T-cell (primary cell): Measurements from ENCODE around the gene PCID2. TPM values are rescaled to one million over a fixed set of nuclear protein-coding genes. Genes with fewer than 3 reads are reported as not detected.

Experiments used
- ATAC-seq, 4 experiments: fragments of 200-7000 bp in 3 of 4; fragments of 150-1000 bp in 1 of 4; cut with Tn5 transposase; replicated peaks in 1 of 4; 1 replicate in 3 of 4; 2 replicates in 1 of 4; pipeline ENCODE4 v1.10.0; 2021; ENCODE audit warnings: moderate library complexity in 3 of 4, mild to moderate bottlenecking in 2 of 4, moderate number of reproducible peaks in 1 of 4
- CTCF ChIA-PET, 2 donors: fragments of 300-600 bp; sonication (Branson Sonifier 250); formaldehyde crosslinking; loops; one replicate each; lab custom pipeline; 2022; ENCODE audit warnings: antibody characterized with exemption in 2 of 2; lab: Charles Lee
- POLR2A ChIA-PET, 2 donors: fragments of 300-600 bp; sonication (Branson Sonifier 250); formaldehyde crosslinking; loops; one replicate each; lab custom pipeline; 2022; ENCODE audit warnings: antibody characterized with exemption in 2 of 2; lab: Charles Lee
- DNase-seq, 35 experiments: peaks; one replicate each; pipeline versions ENCODE4 v3.0.0 to v3.0.0-alpha.2; 2013 to 2023
- H3K27ac ChIP-seq: one replicate; pipeline ENCODE4 v1.5.1; 2013; ENCODE audit warnings: low read length
- H3K27me3 ChIP-seq, 2 experiments: replicated peaks in 1 of 2; 1 replicate in 1 of 2; 2 replicates in 1 of 2; pipeline versions ENCODE4 v1.6.1 to v1.7.0; 2013; ENCODE audit warnings: low read length in 1 of 2, mixed read lengths in 1 of 2; ENCODE audit not compliant: control insufficient read depth in 2 of 2, insufficient read depth in 2 of 2; ENCODE audit errors: extremely low read depth in 1 of 2
- H3K36me3 ChIP-seq, 2 donors: 1 replicate in 1 of 2; 2 replicates in 1 of 2; pipeline versions ENCODE4 v1.6.1 to v1.7.0; 2013; ENCODE audit warnings: low read length in 1 of 2; ENCODE audit not compliant: control insufficient read depth in 2 of 2, insufficient read depth in 1 of 2; ENCODE audit errors: extremely low read depth in 1 of 2
- H3K4me1 ChIP-seq, 2 experiments: 1 replicate in 1 of 2; 2 replicates in 1 of 2; pipeline versions ENCODE4 v1.6.1 to v1.7.0; 2013; ENCODE audit warnings: low read length in 2 of 2, mixed read lengths in 1 of 2; ENCODE audit not compliant: insufficient read depth in 2 of 2, control insufficient read depth in 1 of 2; ENCODE audit errors: extremely low read depth in 1 of 2
- H3K4me3 ChIP-seq, 2 donors: 1 replicate in 1 of 2; 2 replicates in 1 of 2; pipeline versions ENCODE4 v1.5.1 to v1.7.0; 2013; ENCODE audit warnings: mild to moderate bottlenecking in 2 of 2, low read length in 1 of 2, moderate library complexity in 1 of 2; ENCODE audit not compliant: control insufficient read depth in 1 of 2; ENCODE audit errors: extremely low read depth in 1 of 2
- H3K9me3 ChIP-seq: 2 replicates; pipeline ENCODE4 v1.7.0; 2013
- H3K27ac Mint-ChIP-seq, 2 donors: one replicate each; pipeline ENCODE4 v1.8.0; 2020 to 2021; ENCODE audit warnings: mild to moderate bottlenecking in 2 of 2, mixed read lengths in 2 of 2
- H3K27me3 Mint-ChIP-seq, 2 donors: one replicate each; pipeline ENCODE4 v1.8.0; 2021 to 2022; ENCODE audit warnings: mixed read lengths in 2 of 2
- H3K36me3 Mint-ChIP-seq: one replicate; pipeline ENCODE4 v1.8.0; 2021; ENCODE audit warnings: mixed read lengths
- H3K4me1 Mint-ChIP-seq, 3 donors: one replicate each; pipeline ENCODE4 v1.8.0; 2020 to 2022; ENCODE audit warnings: mixed read lengths in 3 of 3, mild to moderate bottlenecking in 1 of 3
- H3K4me3 Mint-ChIP-seq, 3 donors: one replicate each; pipeline ENCODE4 v1.8.0; 2020 to 2022; ENCODE audit warnings: mild to moderate bottlenecking in 3 of 3, mixed read lengths in 3 of 3, moderate library complexity in 3 of 3
- H3K9me3 Mint-ChIP-seq, 3 donors: one replicate each; pipeline ENCODE4 v1.8.0; 2020 to 2022; ENCODE audit warnings: mixed read lengths in 3 of 3
- WGBS: methylation state at CpG from one replicate; pipeline ENCODE4 v1.1.5; 2013; ENCODE audit warnings: missing lambda C conversion rate; ENCODE audit not compliant: insufficient coverage; 5-methylcytosine and 5-hydroxymethylcytosine counted together
- total RNA-seq, 35 experiments: library from RNA in 6 of 35; stranded (reverse) in 6 of 35; fragments of 120-200 nt in 1 of 35; gene quantifications; one replicate each; pipeline versions ENCODE4 v1.2.1 to v1.2.4 and lab custom pipeline; 2013 to 2026

Gene PCID2
- total RNA-seq, 5 donors from 2014 or later (not counting 1 experiment from before 2014, with no cell fraction given), result 45.3 to 68.6 (median 63.2) TPM

DNA sequence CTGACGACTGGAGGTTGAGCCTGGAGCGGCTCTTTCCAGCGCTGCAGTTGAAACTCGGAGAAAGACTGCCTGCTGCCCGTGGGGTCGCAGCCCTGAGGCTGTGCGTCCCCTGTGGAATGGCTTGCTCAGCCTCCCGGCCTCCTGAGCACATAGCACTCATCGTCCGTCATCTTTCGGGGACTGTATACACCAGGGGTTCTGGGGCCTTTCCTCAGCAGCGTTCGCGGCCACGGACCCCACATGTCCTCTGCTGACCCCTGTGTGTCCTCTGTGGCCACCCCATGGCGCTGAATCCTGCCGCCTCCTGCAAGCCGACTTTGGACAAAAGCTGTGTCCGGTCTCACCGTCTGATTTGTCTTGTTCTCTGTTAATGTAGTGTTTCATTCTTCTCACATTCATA lies 21.3 kb upstream of the PCID2 start:
- Mint-ChIP-seq H3K36me3 (peaks cover 51% of the 10 kb centered on the region), H3K4me1 (peaks cover 0 to 7% (median 2%) of the 10 kb centered on the region in 3 donors)
- CTCF ChIA-PET, result no interaction called here

DNA sequence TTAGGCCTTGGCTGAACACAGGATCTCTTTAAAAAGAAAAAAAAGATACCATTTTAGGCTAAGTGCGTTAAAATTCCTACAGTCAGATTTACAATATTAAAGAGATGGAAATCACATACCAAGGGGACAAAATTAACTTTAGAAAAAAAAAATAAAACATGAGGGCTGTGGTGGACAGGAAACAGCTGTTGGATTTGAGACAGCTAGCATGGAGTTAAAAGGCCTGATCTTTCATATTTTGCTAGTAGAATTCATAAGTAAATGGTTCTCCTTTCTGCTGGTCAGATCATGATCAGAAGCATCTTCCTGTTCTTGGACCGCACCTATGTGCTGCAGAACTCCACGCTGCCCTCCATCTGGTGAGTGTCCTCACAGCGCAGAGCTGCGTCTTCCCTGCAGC lies 20.7 kb upstream of the PCID2 start:
- H3K36me3 ChIP-seq, result peaks cover 24 to 80% of the 10 kb centered on the region in 2 donors
- no peak overlapping the region for H3K4me3 Mint-ChIP-seq
- peaks cover 0 to 7% (median 2%) of the 10 kb centered on the region in 3 donors for H3K4me1 Mint-ChIP-seq
- H3K9me3 Mint-ChIP-seq, result no peaks in the 10 kb centered on the region
- H3K9me3 ChIP-seq, result no peaks in the 10 kb centered on the region
- peaks cover 55% of the 10 kb centered on the region for H3K36me3 Mint-ChIP-seq
- ChIA-PET POLR2A (no interaction called here), CTCF (no interaction called here)
- no peaks in the 10 kb centered on the region for H3K27me3 Mint-ChIP-seq
- H3K27me3 ChIP-seq, result no peaks in the 10 kb centered on the region
- H3K4me1 ChIP-seq, result no peaks in the 10 kb centered on the region
- H3K27ac Mint-ChIP-seq, result no peak overlapping the region
- 98% methylated on average over 4 of the region's 5 CpGs for WGBS
- ATAC-seq (no peak), DNase-seq (no peak)
- no peak overlapping the region for H3K27ac ChIP-seq
- no peak overlapping the region for H3K4me3 ChIP-seq

More for the DNA sequence above, 21.3 kb upstream of the PCID2 start:
- DNase-seq, result no peak
- Mint-ChIP-seq H3K9me3 (no peaks in the 10 kb centered on the region), H3K27ac (no peak overlapping the region), H3K27me3 (no peaks in the 10 kb centered on the region), H3K4me3 (no peak overlapping the region)
- Histone ChIP-seq H3K27ac (no peak overlapping the region), H3K27me3 (no peaks in the 10 kb centered on the region), H3K9me3 (no peaks in the 10 kb centered on the region), H3K36me3 (peaks cover 20 to 81% of the 10 kb centered on the region in 2 donors), H3K4me3 (no peak overlapping the region), H3K4me1 (no peaks in the 10 kb centered on the region)
- POLR2A ChIA-PET, result no interaction called here
- ATAC-seq, result no peak
- 97% methylated on average over 16 of the region's 20 CpGs for WGBS

DNA sequence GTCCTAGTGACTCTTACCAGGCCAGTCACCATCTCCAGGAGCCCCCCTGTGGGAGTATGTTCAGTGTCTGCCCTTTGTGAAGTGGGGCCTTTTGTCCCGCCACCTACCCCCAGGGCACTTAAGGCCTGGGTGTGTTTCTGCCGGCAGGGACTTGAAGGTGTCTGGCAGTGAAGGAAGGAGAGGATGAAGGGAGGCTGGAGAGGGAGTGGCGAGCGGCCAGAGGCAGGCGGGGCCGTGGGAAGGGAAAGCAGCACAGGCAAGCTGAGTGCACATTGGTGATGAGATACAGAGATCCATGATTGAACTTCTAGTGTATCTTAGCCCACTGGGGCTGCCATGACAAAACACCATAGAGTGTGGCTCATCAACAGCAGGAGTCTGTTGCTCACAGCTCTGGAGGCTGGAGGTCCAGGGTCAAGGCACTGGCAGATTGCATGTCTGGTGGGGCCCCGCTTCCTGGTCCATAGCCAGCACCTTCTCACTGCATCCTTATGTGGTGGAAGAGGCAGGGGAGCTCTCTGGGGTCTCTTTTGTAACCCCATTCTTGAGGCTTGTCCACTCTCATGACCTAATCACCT lies 18.5 kb upstream of the PCID2 start:
- H3K36me3 Mint-ChIP-seq, result peaks cover 60% of the 10 kb centered on the region
- WGBS, result 94% methylated on average over 3 of the region's 7 CpGs

DNA sequence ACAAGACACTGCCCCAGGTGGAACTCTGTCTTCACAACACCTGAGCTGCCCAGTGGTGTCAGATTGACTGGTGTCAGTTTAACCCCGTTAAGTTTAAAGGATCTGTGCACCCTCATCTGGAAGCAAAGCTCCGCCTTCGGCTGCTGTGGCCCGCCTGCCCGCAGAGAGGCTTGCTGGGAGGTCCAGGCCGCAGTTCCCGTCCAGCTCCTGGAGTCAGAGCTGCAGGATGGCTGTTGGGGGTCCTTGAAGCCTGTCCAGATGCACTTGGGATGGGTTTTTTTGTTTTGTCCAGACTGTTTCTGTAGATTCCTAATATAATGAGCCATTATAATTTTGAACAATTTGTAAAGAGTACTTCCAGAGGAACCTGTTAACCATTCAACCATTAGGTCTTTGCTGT lies 17.0 kb upstream of the PCID2 start:
- H3K9me3 ChIP-seq, result no peaks in the 10 kb centered on the region
- Mint-ChIP-seq H3K4me1 (peaks cover 11 to 21% (median 19%) of the 10 kb centered on the region in 3 donors), H3K4me3 (no peak overlapping the region), H3K27me3 (no peaks in the 10 kb centered on the region), H3K9me3 (no peaks in the 10 kb centered on the region), H3K36me3 (peaks cover 63% of the 10 kb centered on the region), H3K27ac (no peak overlapping the region)
- ATAC-seq (no peak), DNase-seq (no peak)
- 96% methylated on average over 5 of the region's 7 CpGs for WGBS
- H3K36me3 ChIP-seq, result peaks cover 26 to 87% of the 10 kb centered on the region in 2 donors
- no peaks in the 10 kb centered on the region for H3K27me3 ChIP-seq
- no peak overlapping the region for H3K4me3 ChIP-seq
- ChIA-PET CTCF (interaction anchor here in 1 of 2 donors (0.6 kb wide), 1 partner anchor 251 kb away, joined by 5 read pairs; no protein-coding TSS in a partner anchor), POLR2A (no interaction called here)
- no peak overlapping the region for H3K27ac ChIP-seq
- peaks cover 0 to 7% of the 10 kb centered on the region in 2 experiments for H3K4me1 ChIP-seq

More for the DNA sequence above, 18.5 kb upstream of the PCID2 start:
- DNase-seq, result no peak
- Histone ChIP-seq H3K27ac (no peak overlapping the region), H3K9me3 (no peaks in the 10 kb centered on the region), H3K36me3 (peaks cover 26 to 79% of the 10 kb centered on the region in 2 donors), H3K4me3 (no peak overlapping the region), H3K27me3 (no peaks in the 10 kb centered on the region), H3K4me1 (peaks cover 0 to 3% of the 10 kb centered on the region in 2 experiments)
- no peak for ATAC-seq
- Mint-ChIP-seq H3K27ac (no peak overlapping the region), H3K27me3 (no peaks in the 10 kb centered on the region), H3K4me3 (no peak overlapping the region), H3K9me3 (no peaks in the 10 kb centered on the region), H3K4me1 (peaks cover 5 to 16% (median 10%) of the 10 kb centered on the region in 3 donors)
- ChIA-PET CTCF (no interaction called here), POLR2A (interaction anchor here in 1 of 2 donors (0.7 kb wide), 1 partner anchor 14 kb away, joined by 4 read pairs; no protein-coding TSS in a partner anchor)

DNA sequence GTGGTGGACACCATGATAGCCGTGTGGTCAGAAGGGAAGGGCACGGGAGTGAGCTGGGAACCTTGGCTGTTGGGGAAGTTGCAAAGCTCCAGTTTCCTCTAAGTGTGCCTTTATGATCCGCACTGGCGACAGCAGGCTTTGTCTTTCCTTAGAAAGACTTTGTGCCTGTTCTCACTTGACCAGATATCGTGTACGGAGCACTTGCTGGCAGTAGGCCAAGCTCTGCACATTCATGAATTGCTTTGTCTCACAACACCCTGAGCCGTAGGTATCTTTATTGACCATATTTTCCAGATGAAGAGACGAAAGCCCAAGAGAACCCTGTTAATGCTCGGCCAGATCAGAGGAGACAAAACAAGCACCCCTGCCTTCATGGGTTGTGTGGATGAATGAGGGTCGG lies 16.0 kb upstream of the PCID2 start:
- H3K4me3 Mint-ChIP-seq, result no peak overlapping the region
- ChIA-PET CTCF (no interaction called here), POLR2A (interaction anchor here in 1 of 2 donors (0.5 kb wide), 1 partner anchor 17 kb away, joined by 4 read pairs; no protein-coding TSS in a partner anchor)
- peaks cover 18 to 24% (median 24%) of the 10 kb centered on the region in 3 donors for H3K4me1 Mint-ChIP-seq
- H3K27ac Mint-ChIP-seq, result no peak overlapping the region
- Histone ChIP-seq H3K27ac (no peak overlapping the region), H3K9me3 (no peaks in the 10 kb centered on the region), H3K4me1 (peaks cover 0 to 7% of the 10 kb centered on the region in 2 experiments), H3K27me3 (no peaks in the 10 kb centered on the region), H3K4me3 (no peak overlapping the region), H3K36me3 (peaks cover 23 to 88% of the 10 kb centered on the region in 2 donors)
- WGBS, result 100% methylated on average over 6 of the region's 10 CpGs
- no peak for DNase-seq
- H3K36me3 Mint-ChIP-seq, result peaks cover 56% of the 10 kb centered on the region
- H3K27me3 Mint-ChIP-seq, result no peaks in the 10 kb centered on the region
- no peaks in the 10 kb centered on the region for H3K9me3 Mint-ChIP-seq
- ATAC-seq, result no peak

DNA sequence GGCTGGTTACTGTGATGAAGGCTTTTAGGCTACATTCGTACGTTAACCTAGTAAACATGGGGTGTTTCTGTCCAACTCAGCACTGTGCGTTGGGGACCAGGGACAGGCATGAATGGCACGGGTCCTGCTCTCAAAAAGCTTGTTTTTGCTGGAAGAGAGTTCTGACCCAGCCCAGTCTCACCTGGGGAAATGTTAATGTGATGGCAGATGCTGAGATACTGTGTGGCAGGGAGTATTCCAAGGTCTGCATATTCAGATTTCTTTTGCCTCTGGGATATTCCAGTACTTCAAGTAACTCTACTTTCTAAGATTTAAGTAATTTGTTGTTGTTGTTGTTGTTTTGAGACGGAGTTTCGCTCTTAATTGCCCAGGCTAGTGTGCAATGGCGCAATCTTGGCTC lies 14.6 kb upstream of the PCID2 start:
- DNase-seq (no peak), ATAC-seq (no peak)
- peaks cover 49% of the 10 kb centered on the region for H3K36me3 Mint-ChIP-seq
- Histone ChIP-seq H3K4me1 (peaks cover 0 to 7% of the 10 kb centered on the region in 2 experiments), H3K36me3 (peaks cover 18 to 84% of the 10 kb centered on the region in 2 donors), H3K4me3 (no peak overlapping the region), H3K27me3 (no peaks in the 10 kb centered on the region), H3K9me3 (no peaks in the 10 kb centered on the region), H3K27ac (no peak overlapping the region)
- no peak overlapping the region for H3K27ac Mint-ChIP-seq
- no peak overlapping the region for H3K4me3 Mint-ChIP-seq
- H3K9me3 Mint-ChIP-seq, result no peaks in the 10 kb centered on the region
- H3K27me3 Mint-ChIP-seq, result no peaks in the 10 kb centered on the region
- 100% methylated on average over 4 of the region's 7 CpGs for WGBS
- ChIA-PET CTCF (no interaction called here), POLR2A (no interaction called here)
- H3K4me1 Mint-ChIP-seq, result peaks cover 20 to 30% (median 26%) of the 10 kb centered on the region in 3 donors
